Esophagus squamous epithelium (tissue), 4 donors: ENCODE data around the gene MRPS11.

Experiments
- POLR2A ChIP-seq, 4 donors: fragments of 450-650 bp; IDR thresholded peaks; one replicate each; pipeline ENCODE4 v1.6.1; 2017; ENCODE audit warnings: antibody characterized with exemption in 4 of 4, mild to moderate bottlenecking in 4 of 4, moderate library complexity in 3 of 4
- TF ChIP-seq, protein P1 (sequence below), 6 experiments: fragments of 450-650 bp in 4 of 6; fragments of 200-600 bp in 2 of 6; sonication (generic) in 2 of 6; IDR thresholded peaks; one replicate each; pipeline ENCODE4 v1.5.1; 2016 to 2019; ENCODE audit warnings: antibody characterized with exemption in 6 of 6, mild to moderate bottlenecking in 4 of 6, moderate library complexity in 4 of 6

GRCh38 chr15:88447206-88447605 lies 20.3 kb upstream of the MRPS11 start:
- TF ChIP-seq, protein P1, sequence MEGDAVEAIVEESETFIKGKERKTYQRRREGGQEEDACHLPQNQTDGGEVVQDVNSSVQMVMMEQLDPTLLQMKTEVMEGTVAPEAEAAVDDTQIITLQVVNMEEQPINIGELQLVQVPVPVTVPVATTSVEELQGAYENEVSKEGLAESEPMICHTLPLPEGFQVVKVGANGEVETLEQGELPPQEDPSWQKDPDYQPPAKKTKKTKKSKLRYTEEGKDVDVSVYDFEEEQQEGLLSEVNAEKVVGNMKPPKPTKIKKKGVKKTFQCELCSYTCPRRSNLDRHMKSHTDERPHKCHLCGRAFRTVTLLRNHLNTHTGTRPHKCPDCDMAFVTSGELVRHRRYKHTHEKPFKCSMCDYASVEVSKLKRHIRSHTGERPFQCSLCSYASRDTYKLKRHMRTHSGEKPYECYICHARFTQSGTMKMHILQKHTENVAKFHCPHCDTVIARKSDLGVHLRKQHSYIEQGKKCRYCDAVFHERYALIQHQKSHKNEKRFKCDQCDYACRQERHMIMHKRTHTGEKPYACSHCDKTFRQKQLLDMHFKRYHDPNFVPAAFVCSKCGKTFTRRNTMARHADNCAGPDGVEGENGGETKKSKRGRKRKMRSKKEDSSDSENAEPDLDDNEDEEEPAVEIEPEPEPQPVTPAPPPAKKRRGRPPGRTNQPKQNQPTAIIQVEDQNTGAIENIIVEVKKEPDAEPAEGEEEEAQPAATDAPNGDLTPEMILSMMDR (IDR thresholded peaks at IDR 0.05), result no peak
- no peak for TF ChIP-seq POLR2A (IDR thresholded peaks at IDR 0.05)
